Measurements from ENCODE around the gene ZG16.
"Not testable (repeated sequence)": the region's sequence is repeated elsewhere in the genome, so short reads cannot be mapped to it uniquely, and the experiment has no call there.

DNA sequence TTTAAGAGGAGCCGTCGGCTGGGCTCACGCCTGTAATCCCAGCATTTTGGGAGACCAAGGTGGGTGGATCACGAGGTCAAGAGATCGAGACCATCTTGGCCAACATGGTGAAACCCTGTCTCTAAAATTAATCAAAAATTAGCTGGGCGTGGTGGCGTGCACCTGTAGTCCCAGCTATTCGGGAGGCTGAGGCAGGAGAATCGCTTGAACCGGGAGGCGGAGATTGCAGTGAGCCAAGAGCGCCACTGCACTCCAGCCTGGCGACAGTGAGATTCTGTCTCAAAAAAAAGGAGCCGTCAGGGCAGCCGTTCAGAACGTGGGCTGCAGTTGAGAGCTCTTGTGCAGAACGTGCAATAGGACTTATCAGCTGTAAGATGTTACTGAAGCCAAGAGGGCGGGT lies 15.1 kb downstream of the ZG16 start:
- TF ChIP-seq, protein P1, sequence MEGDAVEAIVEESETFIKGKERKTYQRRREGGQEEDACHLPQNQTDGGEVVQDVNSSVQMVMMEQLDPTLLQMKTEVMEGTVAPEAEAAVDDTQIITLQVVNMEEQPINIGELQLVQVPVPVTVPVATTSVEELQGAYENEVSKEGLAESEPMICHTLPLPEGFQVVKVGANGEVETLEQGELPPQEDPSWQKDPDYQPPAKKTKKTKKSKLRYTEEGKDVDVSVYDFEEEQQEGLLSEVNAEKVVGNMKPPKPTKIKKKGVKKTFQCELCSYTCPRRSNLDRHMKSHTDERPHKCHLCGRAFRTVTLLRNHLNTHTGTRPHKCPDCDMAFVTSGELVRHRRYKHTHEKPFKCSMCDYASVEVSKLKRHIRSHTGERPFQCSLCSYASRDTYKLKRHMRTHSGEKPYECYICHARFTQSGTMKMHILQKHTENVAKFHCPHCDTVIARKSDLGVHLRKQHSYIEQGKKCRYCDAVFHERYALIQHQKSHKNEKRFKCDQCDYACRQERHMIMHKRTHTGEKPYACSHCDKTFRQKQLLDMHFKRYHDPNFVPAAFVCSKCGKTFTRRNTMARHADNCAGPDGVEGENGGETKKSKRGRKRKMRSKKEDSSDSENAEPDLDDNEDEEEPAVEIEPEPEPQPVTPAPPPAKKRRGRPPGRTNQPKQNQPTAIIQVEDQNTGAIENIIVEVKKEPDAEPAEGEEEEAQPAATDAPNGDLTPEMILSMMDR (IDR thresholded peaks at IDR 0.05): not testable (repeated sequence)
- TF ChIP-seq POLR2A (IDR thresholded peaks at IDR 0.05): not testable (repeated sequence)
